NAMALWA (cell line): ENCODE results near the gene SLC28A1.

Source experiments
- DNase-seq: peaks from one replicate; pipeline ENCODE4 v3.0.0-alpha.2; 2015; ENCODE audit warnings: low spot score

The SLC28A1 gene

DNA sequence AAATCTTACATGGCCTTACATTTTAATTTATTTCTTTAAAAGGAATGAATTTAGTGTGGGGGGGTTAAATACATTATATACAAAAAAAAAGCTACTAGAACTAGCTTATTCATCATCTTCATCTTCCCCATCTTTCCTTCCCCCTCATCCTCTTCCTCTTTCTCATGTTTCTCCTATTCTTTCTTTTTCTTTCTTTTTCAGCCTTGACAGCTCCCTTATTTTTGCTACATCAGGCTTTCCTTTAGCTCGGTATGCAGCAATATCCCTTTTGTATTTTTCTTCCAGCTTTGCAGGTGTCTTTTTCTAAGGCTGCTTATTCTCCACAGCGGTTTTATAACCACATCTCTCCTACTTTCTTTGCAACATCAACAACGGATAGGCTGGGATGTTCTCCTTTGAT is 55.9 kb downstream of the SLC28A1 start:
- DNase-seq = no peak

- no peak for DNase-seq
Observed at GRCh38 chr15:84942456-84942855, 58.0 kb downstream of the SLC28A1 start.

GRCh38 chr15:84944311-84944710 is 59.8 kb downstream of the SLC28A1 start:
- no peak for DNase-seq

DNA sequence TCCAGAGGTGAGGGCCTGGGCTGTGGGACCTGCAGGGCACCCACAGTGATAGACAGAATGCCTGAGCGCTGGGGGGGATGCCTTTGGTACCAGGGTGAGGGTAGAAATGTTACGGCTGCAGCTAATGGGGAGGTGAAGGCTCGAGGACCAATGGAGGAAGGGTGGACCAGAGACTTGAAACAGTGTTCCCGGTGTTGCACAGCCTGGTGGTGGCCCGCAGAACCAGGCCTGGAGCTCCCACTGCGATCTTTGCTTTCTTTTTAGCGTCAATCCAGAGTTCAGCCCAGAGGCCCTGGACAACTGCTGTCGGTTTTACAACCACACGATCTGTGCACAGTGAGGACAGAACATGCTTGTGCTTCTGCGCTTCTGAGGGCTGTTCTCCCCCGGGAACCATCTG is 60.4 kb downstream of the SLC28A1 start:
- DNase-seq = no peak

DNA sequence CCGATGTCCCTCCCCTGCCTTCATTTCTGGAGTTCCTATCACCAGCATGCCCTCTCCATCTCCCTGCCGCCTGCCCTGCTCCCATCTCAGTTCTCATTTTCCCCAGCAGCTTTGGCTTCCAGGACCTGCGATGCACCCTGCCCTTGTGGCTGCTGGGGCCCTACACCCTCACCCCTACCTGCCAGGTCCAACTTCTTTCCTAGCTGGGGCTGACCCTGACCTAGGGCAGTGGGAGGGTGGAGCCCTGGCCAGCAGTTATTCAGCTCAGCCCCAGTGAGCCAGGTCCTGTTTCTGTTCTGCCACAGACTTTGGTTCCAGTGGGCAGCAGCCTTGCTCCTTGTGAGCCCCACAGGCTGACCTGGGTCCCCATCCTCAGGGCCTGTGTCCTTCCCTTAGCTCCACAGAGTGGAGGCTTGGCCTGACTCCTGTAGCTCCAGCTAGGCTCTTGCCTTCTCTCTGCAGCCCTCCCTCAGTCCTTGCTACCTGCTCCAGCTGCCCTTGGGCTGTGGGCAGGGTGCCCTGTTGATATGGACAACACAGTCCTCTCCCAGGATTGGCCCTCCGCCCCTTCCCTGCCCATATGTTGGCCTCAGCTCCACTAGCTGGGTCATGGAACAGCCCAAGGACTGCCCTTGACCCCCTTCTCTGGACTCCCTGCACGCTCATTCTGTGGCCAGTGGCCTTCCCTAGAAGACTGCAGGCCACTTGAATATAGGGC is 62.5 kb downstream of the SLC28A1 start:
- no peak for DNase-seq

DNA sequence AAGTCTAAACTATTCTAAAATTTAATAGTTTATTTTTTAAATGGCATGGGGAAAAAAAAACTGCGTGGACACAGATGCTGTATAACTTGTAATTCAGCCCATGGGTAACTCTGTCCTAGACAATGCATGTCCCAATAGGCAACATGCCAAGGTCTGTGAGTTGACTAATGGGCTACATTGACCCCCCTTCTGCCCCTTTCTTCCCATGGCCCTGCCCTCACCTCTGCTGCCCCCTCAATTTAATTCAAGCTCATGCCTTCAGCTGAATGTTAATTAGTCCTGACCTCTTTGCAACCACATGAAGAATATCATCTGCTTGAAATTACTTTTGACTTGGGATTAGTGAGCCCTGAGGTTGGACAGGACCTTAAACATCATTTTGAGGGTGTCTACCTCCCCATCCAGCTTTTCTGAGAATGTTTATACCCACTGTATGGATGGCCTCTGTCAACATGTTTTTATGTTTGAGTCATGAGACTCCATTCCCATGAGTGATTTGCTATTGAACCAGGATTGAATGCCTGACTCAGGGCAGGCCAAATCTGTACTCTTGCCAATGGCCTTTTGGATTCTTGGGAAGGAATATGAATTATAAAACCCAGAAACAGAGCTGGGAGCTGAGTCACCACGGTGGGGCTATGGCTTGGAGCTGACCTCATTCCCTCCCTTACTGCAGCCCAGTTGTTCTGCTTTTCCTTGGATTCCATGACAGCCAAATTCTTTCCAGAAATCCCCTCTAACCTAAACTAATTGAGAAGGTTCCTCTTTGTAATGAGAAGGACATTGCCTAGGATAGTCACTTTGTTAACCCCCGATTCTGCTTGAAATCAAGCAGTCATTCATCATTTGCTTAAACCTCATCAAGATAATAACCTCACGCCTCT is 63.7 kb downstream of the SLC28A1 start:
- DNase-seq = no peak

DNA sequence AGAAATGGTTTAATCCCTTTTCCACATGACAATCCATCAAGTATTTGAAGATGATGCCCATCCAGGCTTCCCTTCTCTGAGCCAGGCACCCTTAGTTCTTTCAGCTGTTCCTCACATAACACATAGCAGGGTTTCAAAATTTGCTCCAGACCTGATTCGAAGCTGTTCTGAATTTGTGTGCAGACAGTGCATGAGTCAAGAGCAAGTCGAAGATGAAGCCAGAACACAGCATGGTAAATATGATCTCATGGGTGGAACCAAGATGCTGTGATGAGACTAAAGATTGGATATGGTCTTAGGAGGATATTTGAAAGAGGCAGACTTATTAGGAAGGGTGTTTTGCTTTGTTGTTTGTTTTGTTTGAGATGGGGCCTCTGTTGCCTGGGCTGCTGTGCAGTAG is 64.6 kb downstream of the SLC28A1 start:
- no peak for DNase-seq

DNA sequence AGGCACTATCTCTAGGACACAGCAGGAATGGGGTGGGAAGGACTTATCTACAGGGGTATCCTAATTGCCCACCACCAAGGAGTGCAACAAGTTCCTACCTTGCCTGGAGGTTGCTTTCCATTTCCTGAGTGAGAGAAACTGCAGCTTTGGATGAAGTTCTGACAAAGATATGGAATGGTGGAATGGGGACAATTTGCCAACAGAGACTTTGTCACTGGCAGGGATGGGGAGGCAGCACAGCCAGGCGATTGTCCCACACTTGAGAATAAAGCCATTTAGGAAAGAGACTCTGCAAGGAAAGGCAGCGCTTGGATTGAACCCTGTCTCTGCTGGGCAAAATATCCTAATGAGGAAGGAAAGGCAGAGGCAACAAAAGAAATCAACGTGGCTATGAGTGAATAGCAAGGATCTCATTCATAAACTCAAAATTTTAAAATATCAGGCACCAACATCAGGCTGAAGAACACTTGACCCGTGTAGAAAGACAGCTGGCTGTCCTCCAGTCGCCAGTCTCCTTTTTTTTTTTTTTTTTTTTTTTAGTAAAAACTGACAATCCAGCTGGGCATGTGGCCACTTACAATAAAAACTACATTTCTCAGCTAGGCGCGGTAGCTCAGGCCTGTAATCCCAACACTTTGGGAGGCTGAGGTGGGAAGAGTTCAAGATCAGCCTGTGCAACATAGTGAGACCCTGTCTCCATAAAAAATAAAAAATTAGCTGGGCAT is 65.5 kb downstream of the SLC28A1 start:
- no peak for DNase-seq

DNA sequence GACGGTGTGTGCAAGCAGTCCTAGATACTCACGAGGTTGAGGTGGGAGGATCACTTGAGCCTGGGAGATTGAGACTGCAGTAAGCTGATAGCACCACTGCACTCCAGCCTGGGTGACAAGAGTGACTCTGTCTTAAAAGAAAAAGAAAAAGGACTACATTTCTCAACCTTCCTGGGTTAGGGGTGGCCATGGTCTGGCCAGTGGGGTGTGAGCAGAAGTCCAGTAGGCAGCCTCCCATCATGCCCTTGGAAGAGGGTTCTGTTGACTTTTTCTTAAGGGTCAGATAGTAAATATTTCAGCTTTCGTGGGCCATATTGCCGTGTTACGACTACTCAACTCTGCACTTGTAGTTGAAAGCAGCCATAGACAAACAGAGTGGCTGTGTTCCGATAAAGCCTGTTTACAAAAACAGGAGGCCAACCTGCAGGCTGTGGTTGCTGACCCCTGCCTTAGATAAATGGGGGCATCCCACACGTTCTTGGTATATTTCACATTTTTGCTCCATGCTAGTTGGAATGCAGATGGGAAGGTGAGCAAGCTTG is 66.2 kb downstream of the SLC28A1 start:
- DNase-seq = no peak

DNA sequence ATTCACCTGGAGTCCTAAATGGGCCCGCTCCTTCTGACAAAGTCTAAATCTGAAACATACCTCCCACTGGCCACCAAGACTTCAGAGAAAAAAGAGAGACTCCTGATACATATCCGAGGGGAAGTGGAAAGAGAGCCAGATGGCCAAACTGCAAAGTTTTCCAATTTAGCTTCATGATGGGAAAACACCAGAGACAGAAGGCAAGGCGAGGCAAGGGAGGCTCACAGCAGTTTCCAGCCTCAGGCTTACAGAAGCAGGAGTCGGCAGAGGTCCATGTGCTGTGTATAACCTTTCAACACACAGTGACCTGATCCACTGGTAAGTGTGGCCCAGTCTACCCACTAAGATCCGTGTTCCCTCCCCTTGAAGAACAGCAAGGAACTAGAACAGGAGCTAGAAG is 67.3 kb downstream of the SLC28A1 start:
- no peak for DNase-seq

DNA sequence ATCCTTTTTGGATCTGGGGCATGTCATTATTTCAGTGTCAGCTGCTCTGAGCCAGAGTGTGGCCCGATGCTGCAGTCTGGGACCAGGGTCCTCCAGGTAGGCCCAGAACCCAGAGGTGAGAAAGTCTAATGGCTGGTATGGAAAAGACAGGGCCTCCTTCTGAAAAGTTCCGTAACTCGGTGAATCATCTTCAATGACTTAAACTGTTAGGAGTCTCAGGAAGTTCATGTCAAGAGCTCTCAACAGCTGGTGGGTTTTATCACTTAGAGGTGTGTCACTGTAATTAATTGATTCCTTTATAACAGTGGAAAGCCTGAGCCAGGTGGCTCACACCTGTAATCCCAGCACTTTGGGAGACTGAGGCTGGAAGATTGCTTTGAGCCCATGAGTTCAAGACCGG is 68.7 kb downstream of the SLC28A1 start:
- no peak for DNase-seq

DNA sequence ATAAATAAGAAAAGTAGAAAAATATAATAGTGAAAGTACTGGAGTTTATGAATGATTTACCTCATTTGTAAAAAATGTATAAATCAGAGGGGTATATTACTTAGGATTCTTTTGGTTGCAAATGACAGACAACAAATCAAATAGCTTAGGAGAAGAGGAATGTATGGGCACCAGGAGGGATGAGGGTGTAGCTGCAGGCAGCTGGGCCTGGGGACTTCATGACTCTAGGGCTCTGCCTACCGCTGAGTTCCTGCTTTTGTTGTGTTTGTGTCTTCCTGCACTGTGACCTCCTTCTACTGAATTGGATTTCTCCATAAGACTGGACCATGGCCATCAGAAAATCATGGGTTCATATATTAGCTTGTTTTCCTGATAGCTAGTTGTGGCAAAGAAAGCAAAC is 69.3 kb downstream of the SLC28A1 start:
- no peak for DNase-seq

GRCh38 chr15:84955089-84955848 is 70.8 kb downstream of the SLC28A1 start:
- DNase-seq = no peak

DNA sequence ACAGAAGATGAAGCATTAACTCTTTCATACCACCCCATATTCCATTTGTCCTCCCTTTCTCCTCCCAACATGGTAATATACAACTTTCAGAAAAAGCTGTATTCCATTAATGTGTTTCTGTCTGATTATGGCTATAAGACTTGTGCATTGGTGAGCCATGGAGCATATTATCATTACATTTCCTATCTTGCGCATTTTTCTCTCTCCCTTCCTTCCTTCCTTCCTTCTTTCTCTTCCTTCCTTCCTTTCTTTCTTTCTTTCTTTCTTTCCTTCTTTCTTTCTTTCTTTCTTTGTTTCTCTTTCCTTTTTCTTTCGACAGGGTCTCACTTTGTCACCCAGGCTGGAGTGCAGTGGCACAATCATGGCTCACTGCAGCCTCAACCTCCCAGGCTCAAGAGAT is 71.7 kb downstream of the SLC28A1 start:
- DNase-seq = no peak

- no peak for DNase-seq
Observed at GRCh38 chr15:84960391-84961113, 76.1 kb downstream of the SLC28A1 start.

DNA sequence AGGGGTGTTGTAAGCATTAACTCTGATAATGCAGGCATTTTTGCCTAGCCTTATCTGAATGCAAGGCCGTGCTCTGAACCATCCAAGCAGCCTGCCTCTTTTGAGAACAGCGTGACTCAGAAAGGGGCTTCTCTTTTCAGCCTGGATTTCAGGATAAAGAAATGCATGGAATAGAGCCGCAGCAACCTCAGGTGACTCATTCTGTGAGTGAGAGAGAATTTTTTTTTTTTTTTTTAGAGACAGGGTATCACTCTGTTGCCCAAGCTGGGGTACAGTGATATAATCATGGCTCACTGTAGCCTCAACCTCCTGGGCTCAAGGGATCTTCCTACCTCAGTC is 76.6 kb downstream of the SLC28A1 start:
- DNase-seq = no peak

DNA sequence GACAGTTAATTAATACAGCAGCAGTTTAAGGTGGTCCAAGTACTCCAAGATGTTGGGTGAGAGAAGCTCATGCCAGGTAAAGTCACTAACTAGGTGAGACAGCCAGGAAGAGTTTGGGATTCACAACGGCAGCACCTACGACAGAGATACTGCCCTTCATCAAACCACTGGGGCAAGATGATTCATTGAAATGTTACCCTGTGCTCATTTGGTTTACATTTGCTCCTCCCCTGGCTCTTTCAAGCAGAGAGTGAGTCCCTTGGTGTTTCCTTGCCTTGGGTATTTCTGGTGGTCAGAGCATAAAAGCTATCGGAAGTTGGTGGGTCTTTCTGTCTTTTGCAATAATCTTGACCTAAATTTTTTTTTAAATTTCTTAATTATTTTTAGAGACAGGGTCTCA is 77.2 kb downstream of the SLC28A1 start:
- no peak for DNase-seq

- DNase-seq = no peak
Observed at GRCh38 chr15:84962955-84963354, 78.5 kb downstream of the SLC28A1 start.

GRCh38 chr15:84967380-84967779 is 82.9 kb downstream of the SLC28A1 start:
- DNase-seq = no peak

DNA sequence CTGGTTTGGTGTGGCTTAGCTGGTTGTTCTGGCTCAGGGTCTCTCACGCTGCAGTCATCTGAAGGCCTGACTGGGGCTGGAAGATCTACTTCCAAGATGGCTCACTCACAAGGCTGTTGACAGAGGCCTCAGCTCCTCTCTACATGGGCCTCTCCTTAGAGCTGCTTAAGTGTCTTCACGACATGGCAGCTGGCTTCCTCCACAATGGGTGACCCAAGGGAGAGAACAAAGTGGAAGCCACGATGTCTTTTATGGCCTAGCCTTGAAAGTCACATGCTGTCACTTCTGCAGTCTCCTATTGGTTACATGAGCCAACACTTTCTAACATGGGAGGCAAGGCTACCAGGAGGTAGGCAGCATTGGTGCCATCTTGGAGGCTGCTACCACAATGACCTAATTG is 83.8 kb downstream of the SLC28A1 start:
- DNase-seq = no peak

GRCh38 chr15:84969257-84969656 is 84.8 kb downstream of the SLC28A1 start:
- no peak for DNase-seq
